Skeletal muscle cell (primary cell): ENCODE data around the gene RNF225.
A peak's percentile ranks its signal among the peaks of the same experiment; 100 is the strongest.
"Not testable (repeated sequence)": the region's sequence is repeated elsewhere in the genome, so short reads cannot be mapped to it uniquely, and the experiment has no call there.

ENCODE experiments used
- DNase-seq: peaks from one replicate; pipeline ENCODE4 v3.0.0-alpha.2; 2010; ENCODE audit warnings: low read depth
- H3K4me3 ChIP-seq: 2 replicates; pipeline ENCODE4 v1.5.1; 2011; ENCODE audit warnings: low read depth, mild to moderate bottlenecking, control low read depth, low read length, moderate library complexity

RNF225 gene

DNA sequence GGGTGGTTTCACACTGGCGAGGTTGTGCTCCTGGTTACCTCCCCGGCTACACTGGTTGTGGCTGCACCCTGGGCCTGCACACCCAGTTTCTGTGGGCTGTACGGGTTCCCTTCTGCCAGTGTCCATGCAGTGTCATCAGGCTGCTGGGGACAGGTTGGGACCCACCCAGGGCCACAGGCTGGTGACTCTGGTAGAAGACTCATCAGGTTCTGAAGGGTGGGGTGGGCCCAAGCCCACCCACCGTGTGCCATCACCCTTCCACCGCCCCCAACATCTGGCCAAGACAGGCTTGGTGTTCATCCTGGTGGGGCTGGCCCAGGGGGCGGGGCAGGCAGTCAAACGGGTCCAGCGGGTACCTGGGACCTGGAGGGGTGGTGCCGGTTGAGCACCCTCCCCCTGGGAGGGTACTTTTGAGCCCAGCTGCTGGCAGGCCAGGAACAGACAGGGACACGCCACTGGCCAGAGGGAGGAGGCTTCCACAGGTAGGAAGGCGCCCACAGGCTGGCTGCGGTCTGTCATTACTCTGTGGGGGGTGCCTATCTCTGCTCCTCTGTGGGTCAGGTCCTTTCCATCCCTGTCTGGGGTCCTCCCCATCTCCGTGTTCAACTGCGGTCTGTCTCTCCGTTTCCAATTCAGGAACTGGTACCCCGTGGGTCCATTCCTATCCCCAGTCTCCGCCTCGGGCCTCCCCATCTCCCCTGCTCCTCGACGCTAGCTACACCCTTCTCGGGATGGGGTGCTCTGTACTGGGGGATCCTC lies at the start of gene RNF225:
Gene RNF225, plus strand, starts transcription at position 437 of the 759 bp plus-strand sequence. CDS start 434 bp downstream, outside the sequence.
- DNase-seq: no peak
- peak within 1 kb of the TSS; percentile 11 for H3K4me3 ChIP-seq

DNA sequence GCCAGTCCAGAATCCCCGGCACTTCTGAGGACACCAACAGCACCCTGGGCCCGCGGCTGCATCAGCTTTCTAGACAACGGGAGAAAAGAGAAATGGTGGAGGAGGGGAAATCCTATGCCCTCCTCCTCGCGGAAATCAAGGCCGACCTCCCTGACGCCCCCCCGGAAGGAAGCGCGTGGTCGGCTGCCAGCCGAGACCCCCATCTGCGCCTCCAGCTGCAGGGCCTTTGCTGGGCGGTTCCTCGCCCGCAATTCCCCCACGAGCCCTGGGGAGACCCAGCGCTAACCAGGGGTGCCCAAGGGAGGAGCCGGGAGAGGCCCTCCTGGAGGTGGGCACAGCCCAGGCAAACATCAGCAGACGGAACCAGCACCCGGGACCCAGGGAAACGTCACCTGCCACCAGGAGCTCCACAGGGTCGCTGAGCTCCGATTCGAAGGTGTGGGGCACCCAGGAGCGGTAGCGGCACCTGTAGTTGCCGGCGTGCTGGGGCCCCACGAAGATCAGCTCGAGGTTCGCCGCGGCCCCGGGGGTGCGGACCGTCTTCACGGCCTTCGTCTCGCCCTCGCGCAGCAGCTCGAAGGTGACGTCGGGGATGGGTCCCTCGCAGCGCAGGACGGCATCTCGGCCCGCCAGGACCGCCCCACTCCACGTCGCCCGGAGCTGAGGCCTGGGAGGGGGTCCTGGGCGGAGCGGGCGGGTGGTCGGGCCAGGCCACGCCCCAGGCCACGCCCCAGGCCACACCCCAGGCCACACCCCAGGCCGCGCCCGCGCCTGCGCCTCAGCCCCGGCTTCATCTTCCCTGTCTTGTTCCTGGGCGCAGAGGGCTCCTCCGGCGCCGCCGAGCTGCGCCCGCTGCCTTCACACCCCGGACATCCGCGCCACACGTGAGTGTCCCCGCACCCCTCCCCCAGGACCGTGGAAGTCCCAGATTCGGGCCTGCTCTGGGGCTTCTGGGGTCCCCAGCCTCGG lies 48.2 kb upstream of the RNF225 start:
- peak overlapping the region; percentile 66 for H3K4me3 ChIP-seq
- DNase-seq: no peak

DNA sequence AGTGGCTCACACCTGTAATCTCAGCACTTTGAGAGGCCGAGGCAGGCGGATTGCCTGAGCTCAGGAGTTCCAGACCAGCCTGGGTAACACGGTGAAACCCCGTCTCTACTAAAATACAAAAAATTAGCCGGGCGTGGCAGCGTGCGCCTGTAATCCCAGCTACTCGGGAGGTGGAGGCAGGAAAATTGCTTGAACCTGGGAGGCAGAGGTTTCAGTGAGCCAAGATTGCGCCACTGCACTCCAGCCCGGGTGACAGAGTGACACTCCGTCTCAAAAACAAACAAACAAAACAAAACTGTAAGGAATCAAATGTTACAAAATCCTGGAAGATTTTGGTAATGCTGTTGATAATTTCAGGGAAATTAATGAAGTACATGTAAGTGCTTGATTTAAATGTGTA lies 47.4 kb upstream of the RNF225 start:
- not testable (repeated sequence) for DNase-seq
- peak overlapping the region; percentile 66 for H3K4me3 ChIP-seq

DNA sequence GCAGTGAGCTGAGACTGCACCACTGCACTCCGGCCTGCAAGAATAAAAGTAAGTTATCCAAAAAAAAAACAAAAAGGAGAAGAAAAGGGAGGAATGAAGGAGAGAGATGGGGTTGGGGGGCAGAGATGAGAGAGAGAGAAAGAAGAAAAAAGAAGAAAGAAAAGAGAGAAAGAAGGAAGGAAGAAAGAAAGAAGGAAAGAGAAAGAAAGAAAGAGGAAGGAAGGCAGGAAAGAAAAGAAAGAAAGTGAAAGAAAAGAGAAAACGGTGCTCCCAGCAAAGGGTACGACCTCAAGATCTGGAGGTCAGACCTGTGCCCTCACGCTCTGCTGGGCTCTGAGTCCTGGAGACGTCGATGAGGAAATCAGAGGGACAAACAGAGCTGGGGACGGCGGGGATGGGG lies 45.9 kb upstream of the RNF225 start:
- DNase-seq: no peak
- no peak overlapping the region for H3K4me3 ChIP-seq

DNA sequence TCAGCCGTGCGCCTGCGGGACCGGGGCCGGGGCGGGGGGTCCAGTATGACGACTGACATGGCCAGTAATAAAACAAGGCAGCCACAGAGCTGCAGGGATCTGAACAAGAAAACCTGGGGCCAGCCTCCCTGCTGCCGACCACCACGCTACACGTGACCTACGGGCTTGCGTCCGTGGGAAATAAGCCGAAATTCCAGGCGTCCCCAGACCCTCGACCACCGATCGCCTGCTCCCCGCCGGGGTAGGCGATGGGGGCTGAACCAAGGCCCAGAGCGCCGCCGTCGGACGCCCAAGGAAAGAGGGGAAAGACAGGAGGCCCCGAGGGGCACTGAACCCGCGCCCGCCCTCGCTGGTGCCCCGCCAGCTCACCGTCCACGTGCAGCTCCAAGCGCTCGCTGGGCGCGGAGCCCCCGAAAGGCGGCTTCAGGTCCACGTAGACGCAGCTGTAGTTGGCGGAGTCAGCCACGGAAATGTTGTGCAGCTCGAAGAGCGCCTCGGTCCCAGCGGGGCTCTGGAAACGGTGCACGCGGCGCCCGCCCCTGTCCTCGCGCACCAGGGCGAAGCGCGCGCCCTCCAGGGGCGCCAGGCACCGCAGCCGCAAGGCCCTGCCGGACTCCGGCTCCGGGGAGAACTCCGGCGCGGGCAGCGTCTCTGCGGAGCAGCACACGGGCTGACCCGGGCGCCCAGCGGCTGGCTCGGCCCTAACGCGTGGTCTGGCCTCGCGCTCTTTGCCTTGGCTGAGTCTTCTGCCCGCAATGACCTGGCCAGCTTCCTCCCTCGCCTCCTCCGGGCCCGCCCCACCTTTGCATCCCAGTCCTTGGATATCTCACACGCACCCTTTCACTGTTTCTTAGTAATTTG lies 45.2 kb upstream of the RNF225 start:
- no peak for DNase-seq
- H3K4me3 ChIP-seq: no peak overlapping the region

DNA sequence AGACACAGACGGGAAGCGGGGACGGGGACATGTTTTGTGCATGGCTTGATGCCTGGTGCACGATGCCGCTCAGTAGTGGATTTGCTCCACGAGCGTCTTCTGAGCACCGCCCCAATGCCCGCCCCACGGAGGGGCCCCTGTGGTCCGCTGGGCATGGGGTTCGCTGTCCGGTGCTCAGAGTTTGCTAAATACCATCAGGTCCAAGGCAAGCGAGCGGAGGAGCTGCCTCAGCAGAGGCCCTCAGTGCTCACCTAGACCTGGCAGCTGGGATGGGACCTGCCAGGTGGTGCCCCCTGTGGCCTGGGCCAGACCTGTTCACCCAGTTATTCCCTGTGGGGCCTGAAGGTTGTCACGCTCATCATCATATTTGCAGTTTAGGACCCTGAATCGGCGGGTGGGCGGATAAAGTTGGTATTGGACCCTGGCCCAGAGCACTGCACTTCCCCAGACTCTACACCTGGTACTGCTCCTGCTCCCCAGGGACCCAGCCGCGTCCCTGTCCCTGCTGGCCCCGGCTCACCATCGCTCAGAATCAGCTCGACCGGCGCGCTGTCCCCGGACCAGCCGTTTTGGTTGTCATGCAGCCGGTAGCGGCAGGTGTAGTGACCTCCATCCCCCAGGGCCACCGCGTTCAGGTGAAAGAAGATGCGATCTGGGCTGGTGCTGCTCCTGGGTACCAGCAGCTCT lies 44.4 kb upstream of the RNF225 start:
- no peak overlapping the region for H3K4me3 ChIP-seq
- no peak for DNase-seq

DNA sequence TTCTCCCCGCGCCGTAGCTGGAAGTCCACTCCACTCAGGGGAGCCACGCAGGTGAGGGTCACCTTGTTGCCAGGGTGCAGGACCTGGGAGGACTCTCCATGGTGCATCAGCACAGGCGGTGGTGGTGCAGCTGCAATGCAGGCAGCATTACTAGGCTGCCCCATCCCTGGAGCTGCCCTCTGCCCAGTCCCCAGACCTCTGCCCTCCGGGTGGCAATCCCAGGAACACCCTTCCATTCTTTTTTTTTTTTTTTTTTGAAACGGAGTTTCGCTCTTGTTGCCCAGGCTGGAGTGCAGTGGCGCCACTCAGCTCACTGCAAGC lies 43.9 kb upstream of the RNF225 start:
- H3K4me3 ChIP-seq: no peak overlapping the region
- no peak for DNase-seq

DNA sequence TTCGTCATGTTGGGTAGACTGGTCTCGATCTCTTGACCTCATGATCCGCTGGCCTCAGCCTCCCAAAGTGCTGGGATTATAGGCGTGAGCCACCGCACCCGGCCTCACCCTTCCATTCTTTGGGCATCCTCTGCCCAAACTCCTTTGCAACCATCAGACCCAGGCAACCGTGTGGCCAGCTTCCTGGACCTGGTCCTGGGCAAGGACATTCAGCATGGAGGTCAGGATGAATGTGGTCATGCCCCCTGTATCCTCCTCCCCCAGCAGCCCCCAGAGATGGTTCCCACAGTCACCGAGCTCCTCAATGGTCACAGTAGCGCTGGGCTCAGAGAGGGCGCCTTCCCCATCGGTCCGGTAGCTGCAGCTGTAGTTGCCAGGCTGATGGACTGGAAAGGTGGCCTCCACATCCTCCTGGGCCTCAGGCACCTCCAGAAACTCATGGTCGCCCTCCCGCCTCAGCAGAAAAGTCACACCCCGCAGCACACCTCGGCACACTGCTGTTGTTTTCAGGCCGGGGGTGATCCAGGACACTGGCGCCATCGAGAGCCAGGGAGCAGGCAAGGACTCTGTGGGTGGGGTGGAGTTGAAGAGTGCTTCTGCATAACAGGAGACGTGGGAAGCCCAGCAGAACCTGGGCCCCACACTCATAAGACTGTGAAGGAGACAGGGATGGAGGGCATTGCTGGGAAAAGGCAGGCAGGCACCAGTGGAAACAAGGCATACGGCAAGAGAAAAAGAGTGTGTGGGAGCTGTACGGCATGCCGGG lies 43.3 kb upstream of the RNF225 start:
- DNase-seq: no peak
- no peak overlapping the region for H3K4me3 ChIP-seq

DNA sequence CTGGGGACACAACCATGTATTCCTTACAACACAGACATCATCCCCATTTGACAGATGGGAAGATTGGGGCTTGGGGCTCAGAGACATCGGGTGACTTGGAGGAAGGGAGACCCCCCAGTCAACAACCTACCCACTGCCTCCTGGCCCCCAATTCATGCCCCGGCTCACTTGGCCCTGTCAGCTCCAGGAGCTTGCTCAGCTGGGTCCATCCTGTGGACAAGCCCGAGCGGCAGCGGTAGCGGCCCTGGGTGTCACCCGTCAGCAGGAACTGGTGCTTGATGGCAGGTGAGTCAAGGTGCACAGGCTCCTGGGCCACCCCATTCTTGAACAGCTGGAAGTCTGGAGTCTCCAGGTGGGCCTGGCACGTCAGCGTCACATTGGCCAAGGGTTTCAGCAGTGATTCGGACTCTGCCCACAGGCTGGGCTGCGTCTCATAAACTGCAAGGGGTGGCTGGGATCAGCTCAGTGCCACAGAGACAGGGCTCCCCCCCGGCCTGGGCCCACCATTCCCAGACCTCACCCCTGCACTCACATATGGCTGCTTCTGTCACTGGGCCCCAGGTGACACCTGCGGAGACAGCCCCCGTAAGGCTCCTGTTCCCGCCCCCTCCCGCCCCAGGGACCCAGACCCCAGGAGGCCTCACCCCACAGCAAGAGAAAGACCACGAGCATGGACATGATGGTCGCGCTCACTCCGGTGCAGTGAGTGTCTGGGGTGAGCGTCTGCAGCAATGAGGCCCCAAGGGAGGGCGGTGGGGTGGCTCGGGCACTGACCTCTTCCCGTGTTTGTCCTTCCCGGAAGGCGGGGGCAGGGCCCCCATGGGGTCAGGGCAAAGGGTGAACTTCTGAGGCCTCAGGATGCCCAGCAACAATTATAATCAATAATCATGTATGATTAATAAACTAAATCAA lies 42.4 kb upstream of the RNF225 start, which contains the start of gene A1BG:
Gene A1BG, minus strand, starts transcription at position 733 of the 912 bp plus-strand sequence. Its CDS starts 55 bp downstream, at position 678.
- DNase-seq: no peak
- H3K4me3 ChIP-seq: no peak within 1 kb of the TSS

DNA sequence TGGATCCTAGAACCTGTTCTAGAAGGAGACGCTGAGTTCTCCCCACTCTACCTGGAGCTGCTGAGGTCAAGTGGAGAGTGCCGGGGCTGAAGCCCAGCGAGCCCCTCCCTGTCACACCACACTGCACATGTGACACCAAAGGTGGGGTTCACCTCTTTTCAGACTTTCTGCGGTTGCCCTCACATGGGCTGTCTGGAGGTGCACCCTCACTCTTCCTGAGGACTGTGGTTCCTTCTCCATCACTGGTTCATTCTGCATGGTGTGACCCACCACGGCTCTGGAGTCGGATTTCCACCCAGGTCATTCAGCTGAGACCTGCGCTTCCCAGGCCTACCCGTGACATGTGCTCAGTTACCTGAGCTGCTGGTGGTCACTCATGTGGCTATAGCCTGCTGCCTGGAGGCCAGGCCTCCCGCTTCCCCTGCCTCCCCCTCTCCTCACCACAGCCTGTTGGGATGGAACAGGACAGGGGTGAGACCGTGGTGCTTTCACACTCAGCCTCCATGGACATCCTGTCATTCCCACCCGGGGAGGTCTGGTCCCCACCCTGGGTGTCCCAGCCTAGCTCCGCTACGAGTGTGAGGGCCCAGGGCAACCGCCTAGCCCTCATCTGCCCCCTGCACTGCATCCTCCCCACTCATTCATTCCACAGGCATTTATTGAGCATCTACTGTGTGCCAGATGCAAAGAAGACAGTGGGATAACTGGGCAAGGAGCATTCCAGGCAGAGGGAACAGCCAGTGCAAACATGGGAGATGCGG lies 41.6 kb upstream of the RNF225 start:
- no peak for DNase-seq
- no peak overlapping the region for H3K4me3 ChIP-seq

DNA sequence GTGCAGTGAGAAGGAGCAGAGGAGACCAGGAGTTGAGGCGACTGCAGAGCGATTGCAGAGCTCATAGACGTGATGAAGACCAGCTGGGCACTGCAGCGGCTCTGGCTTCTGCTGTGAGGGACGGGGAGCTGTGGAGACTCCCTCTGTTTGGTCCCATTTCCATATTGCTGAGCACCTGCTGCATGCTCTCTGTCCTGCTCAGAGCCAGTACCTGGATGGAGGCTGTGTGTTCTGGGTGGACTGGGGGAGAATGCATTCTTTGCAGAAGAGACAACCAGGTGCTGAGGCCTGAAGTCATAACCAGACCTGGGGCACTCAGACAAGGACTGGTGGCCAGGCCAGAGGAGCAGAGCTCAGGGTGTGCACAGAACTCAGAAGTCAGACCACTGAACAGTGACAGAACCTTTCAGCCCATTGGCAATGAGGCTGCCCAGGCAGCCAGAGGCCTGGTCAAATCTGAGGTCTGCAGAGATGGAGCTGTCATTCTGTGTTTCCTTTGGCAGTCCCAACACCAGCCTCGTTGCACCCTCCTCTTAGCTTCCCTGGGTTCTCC lies 40.9 kb upstream of the RNF225 start:
- H3K4me3 ChIP-seq: no peak overlapping the region
- no peak for DNase-seq

DNA sequence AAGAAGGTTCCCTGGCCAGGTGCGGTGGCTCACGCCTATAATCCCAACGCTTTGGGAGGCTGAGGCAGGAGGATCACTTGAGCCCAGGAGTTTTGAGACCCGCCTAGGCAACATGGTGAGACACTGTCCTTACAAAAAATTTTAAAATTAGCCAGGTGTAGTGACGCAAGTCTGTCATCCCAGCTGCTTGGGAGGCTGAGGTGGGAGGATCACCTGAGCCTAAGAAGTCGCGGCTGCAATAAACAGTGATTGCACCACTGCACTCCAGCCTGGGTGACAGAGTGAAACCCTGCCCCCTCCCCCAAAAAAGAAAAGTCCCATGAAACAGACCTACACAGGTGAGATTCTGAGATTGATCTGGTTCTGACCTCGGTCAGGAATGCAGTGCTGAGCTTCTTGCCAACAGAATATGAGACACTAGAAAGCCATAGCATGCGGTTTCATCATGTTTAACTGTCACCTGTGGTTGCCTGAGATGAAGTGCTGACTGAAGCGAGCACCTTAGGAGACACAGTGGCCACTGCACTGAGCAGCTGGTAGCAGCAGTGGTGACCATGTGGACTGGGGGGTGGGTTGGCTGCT lies 40.1 kb upstream of the RNF225 start:
- H3K4me3 ChIP-seq: no peak overlapping the region
- no peak for DNase-seq

DNA sequence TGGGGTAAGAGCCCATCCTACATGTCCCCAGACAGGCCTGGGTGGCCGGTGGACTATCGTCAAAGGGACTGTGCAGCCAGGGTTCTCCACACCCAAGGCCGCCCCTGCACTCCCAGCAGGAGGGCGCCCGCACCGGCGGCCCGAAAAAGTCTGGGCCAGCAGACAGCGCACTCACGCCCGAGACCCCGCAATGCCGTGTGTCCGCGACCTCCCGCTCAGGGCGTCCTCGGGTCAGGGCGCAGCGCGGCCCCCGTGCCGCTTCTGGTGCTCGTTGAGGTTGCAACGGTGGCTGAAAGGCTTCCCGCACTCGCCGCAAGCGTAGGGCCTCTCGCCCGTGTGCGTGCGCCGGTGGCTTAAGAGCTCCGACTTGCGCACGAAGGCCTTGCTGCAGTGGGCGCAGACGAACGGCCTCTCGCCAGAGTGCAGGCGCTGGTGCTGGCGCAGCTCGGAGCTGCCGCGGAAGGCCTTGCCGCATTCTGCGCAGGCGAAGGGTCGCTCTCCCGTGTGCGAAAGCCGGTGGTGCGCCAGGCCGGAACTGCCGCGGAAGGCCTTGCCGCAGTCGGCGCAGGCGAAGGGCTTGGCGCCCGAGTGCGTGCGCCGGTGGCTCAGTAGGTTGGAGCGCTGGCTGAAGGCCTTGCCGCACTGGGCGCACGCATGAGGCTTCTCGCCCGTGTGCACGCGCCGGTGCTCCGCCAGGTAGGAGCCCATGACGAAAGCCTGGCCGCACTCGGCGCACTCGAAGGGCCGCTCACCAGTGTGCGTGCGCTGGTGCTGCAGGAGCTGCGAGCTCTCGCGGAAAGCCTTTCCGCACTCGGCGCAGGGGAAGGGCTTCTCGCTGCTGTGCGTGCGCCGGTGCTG lies 39.3 kb upstream of the RNF225 start:
- DNase-seq: no peak
- peak overlapping the region; percentile 28 for H3K4me3 ChIP-seq

DNA sequence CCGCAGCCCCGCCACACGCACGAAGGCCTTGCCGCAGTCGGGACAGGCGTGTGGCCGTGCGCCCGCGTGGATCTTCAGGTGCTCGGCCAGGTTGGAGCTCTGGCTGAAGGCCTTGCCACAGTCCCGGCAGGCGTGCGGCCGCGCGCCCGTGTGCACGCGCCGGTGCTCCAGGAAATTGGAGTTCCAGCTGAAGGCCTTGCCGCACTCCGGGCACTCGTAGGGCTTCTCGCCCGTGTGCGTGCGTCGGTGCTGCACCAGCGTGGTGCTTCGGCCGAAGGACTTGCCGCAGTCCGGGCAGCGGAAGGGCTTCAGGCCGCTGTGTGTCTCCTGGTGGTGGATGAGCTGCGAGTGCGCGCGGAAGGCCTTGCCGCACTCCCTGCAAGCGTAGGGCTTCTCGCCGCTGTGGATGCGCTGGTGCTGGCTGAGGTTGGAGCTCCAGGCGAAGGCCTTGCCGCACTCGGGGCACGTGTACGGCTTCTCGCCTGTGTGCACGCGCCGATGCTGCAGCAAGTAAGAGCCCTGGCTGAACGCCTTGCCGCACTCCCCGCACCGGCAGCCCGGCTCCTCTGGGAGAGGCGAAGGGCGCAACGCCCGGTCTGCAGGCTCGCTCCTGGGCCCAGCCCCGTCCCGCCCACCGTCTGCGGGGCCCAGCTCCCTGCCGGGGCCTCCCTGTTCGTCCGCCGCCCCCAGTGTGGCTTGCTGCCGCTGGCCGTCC lies 38.5 kb upstream of the RNF225 start:
- DNase-seq: no peak
- peak overlapping the region; percentile 28 for H3K4me3 ChIP-seq
